DMS53 treated with DMSO at 0.1 percent for 48 hours (cell line): Measurements from ENCODE around the gene ODAD3.

Source experiments
- DNase-seq: peaks from one replicate; lab custom pipeline; 2025; ENCODE audit not compliant: unreplicated experiment; lab: John Stamatoyannopoulos, UW

The ODAD3 gene

GRCh38 chr19:11377756-11378155 lies 57.2 kb downstream of the ODAD3 start:
- no peak for DNase-seq

GRCh38 chr19:11377237-11377636 lies 57.7 kb downstream of the ODAD3 start:
- no peak for DNase-seq

GRCh38 chr19:11375143-11375948 lies 59.6 kb downstream of the ODAD3 start:
- DNase-seq: no peak

GRCh38 chr19:11374433-11375142 lies 60.3 kb downstream of the ODAD3 start, which contains the start of gene SWSAP1:
Gene SWSAP1, plus strand, starts transcription at chr19:11374666. Its CDS starts 15 bp downstream, at chr19:11374681.
- DNase-seq: peak; percentile 95

GRCh38 chr19:11373885-11374432 lies 61.0 kb downstream of the ODAD3 start:
- peak; percentile 73 for DNase-seq

GRCh38 chr19:11373166-11373884 lies 61.6 kb downstream of the ODAD3 start:
- peak; percentile 73 for DNase-seq

GRCh38 chr19:11370744-11371143 lies 64.2 kb downstream of the ODAD3 start:
- DNase-seq: no peak
